ENCODE results near the gene NRN1.
"Not testable (repeated sequence)": the region's sequence is repeated elsewhere in the genome, so short reads cannot be mapped to it uniquely, and the experiment has no call there.

The NRN1 gene

DNA sequence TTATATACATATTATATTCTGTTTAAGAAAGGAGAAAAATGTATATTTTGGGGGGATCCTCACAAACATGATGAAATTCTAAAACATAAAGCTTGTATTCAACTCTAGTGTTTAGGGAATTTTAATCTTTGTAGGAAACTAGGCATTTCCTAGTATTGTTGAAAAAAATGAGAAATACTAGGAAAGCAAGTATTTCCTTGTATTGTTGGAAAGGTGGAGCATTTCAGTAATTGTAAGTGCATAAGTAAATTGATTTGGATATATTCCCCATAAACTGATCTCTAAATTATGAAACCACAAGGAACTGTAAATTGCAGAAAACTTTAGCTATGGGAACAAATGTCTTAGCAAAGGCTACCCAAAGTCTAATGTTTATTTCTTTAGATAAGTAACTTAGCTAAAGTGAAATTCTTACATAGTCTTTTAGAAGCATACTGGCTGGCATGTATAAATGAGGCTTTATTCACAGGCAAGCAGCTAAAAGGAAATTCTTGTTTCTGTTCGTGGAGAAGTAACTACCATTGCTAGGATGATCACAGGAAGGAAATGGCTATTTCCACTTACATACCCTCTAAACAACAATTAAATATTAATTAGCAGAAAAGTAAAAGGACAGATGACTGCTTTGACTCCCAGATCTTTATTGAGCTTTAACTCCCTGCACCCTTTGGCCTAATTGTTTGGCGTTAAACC, 19.9 kb upstream of the NRN1 start:
- Histone ChIP-seq H3K4me3 (ENCODE audit: low read depth, low read length, poor library complexity, severe bottlenecking) (no peak overlapping the region), H3K4me1 (ENCODE audit: insufficient read depth, low read length, severe bottlenecking) (no peaks in the 10 kb centered on the region), H2AFZ (ENCODE audit: low read length) (no peak overlapping the region), H3K79me2 (ENCODE audit: insufficient read depth, low read length) (no peaks in the 10 kb centered on the region), H3K9me2 (ENCODE audit: low read depth, low read length) (no peaks in the 10 kb centered on the region), H3K4me2 (ENCODE audit: low read length) (no peak overlapping the region), H3K9me3 (ENCODE audit: low read length) (no peaks in the 10 kb centered on the region), H3K27ac (ENCODE audit: low read depth, low read length, poor library complexity, severe bottlenecking) (no peak overlapping the region), H3K27me3 (ENCODE audit: insufficient read depth, low read length) (no peaks in the 10 kb centered on the region), H4K20me1 (ENCODE audit: insufficient read depth, low read length) (no peaks in the 10 kb centered on the region), H3F3A (ENCODE audit: insufficient read depth, low read length) (no peaks in the 10 kb centered on the region), H3K9ac (ENCODE audit: low read length) (no peak overlapping the region), H3K36me3 (ENCODE audit: insufficient read depth, low read length) (no peaks in the 10 kb centered on the region)
- TF ChIP-seq, protein P1, sequence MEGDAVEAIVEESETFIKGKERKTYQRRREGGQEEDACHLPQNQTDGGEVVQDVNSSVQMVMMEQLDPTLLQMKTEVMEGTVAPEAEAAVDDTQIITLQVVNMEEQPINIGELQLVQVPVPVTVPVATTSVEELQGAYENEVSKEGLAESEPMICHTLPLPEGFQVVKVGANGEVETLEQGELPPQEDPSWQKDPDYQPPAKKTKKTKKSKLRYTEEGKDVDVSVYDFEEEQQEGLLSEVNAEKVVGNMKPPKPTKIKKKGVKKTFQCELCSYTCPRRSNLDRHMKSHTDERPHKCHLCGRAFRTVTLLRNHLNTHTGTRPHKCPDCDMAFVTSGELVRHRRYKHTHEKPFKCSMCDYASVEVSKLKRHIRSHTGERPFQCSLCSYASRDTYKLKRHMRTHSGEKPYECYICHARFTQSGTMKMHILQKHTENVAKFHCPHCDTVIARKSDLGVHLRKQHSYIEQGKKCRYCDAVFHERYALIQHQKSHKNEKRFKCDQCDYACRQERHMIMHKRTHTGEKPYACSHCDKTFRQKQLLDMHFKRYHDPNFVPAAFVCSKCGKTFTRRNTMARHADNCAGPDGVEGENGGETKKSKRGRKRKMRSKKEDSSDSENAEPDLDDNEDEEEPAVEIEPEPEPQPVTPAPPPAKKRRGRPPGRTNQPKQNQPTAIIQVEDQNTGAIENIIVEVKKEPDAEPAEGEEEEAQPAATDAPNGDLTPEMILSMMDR (IDR thresholded peaks at IDR 0.05; ENCODE audit: low read length): no peak
- TF ChIP-seq EZH2 (IDR thresholded peaks at IDR 0.05; ENCODE audit: borderline replicate concordance, low read length): no peak

DNA sequence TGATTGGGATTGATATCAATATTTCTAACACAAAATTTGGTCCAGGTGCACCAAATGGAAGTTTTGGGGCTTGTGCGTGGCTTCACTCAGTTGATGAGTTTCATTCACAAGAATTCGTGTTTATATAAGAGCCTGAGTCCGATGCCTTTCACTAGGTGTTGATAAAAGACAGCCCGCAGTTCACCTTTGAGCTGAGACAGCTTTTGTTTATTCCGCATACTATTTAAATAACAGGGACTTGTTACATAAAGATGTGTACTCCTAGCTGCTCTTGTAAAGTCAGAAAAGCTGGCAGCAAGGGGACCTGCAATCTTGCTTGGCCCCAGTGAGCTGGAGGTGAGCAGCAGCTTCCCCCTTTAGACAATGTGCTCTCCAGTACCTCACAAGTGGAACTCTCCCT, 19.0 kb upstream of the NRN1 start:
- Histone ChIP-seq H3K4me2 (ENCODE audit: low read length) (no peak overlapping the region), H3K9ac (ENCODE audit: low read length) (no peak overlapping the region), H3K79me2 (ENCODE audit: insufficient read depth, low read length) (no peaks in the 10 kb centered on the region), H2AFZ (ENCODE audit: low read length) (no peak overlapping the region), H3K27me3 (ENCODE audit: insufficient read depth, low read length) (no peaks in the 10 kb centered on the region), H3K9me3 (ENCODE audit: low read length) (no peaks in the 10 kb centered on the region), H3K36me3 (ENCODE audit: insufficient read depth, low read length) (no peaks in the 10 kb centered on the region), H3K27ac (ENCODE audit: low read depth, low read length, poor library complexity, severe bottlenecking) (no peak overlapping the region), H3K4me1 (ENCODE audit: insufficient read depth, low read length, severe bottlenecking) (no peaks in the 10 kb centered on the region), H3K9me2 (ENCODE audit: low read depth, low read length) (no peaks in the 10 kb centered on the region), H3K4me3 (ENCODE audit: low read depth, low read length, poor library complexity, severe bottlenecking) (no peak overlapping the region), H4K20me1 (ENCODE audit: insufficient read depth, low read length) (no peaks in the 10 kb centered on the region), H3F3A (ENCODE audit: insufficient read depth, low read length) (no peaks in the 10 kb centered on the region)
- TF ChIP-seq EZH2 (IDR thresholded peaks at IDR 0.05; ENCODE audit: borderline replicate concordance, low read length): no peak
- TF ChIP-seq, protein P1 (IDR thresholded peaks at IDR 0.05; ENCODE audit: low read length): no peak

DNA sequence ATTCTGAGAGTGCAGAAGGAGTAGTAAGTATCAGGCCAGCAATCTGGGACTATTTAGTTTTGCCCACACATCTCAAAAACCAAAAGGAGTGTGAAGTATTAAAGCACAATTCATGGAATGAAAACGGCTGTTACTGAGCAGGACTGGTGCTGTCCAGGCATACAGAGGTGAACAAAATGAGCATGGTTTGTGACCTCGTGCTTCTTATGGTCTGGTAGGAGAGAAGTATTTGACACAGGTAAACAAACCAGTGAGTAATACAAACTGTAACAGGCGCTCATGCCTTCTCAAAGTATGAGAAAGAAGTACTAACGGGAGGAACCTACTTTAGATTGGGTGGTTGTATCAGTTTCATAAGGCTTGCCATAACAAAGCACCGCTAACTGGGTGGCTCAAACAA, 17.5 kb upstream of the NRN1 start:
- Histone ChIP-seq H4K20me1 (ENCODE audit: insufficient read depth, low read length) (no peaks in the 10 kb centered on the region), H3K36me3 (ENCODE audit: insufficient read depth, low read length) (no peaks in the 10 kb centered on the region), H3K27me3 (ENCODE audit: insufficient read depth, low read length) (no peaks in the 10 kb centered on the region), H3K4me2 (ENCODE audit: low read length) (no peak overlapping the region), H3K79me2 (ENCODE audit: insufficient read depth, low read length) (no peaks in the 10 kb centered on the region), H3K27ac (ENCODE audit: low read depth, low read length, poor library complexity, severe bottlenecking) (no peak overlapping the region), H2AFZ (ENCODE audit: low read length) (no peak overlapping the region), H3F3A (ENCODE audit: insufficient read depth, low read length) (no peaks in the 10 kb centered on the region), H3K9me3 (ENCODE audit: low read length) (no peaks in the 10 kb centered on the region), H3K4me3 (ENCODE audit: low read depth, low read length, poor library complexity, severe bottlenecking) (no peak overlapping the region), H3K9me2 (ENCODE audit: low read depth, low read length) (no peaks in the 10 kb centered on the region), H3K4me1 (ENCODE audit: insufficient read depth, low read length, severe bottlenecking) (no peaks in the 10 kb centered on the region), H3K9ac (ENCODE audit: low read length) (no peak overlapping the region)
- TF ChIP-seq, protein P1 (IDR thresholded peaks at IDR 0.05; ENCODE audit: low read length): no peak
- TF ChIP-seq EZH2 (IDR thresholded peaks at IDR 0.05; ENCODE audit: borderline replicate concordance, low read length): no peak

DNA sequence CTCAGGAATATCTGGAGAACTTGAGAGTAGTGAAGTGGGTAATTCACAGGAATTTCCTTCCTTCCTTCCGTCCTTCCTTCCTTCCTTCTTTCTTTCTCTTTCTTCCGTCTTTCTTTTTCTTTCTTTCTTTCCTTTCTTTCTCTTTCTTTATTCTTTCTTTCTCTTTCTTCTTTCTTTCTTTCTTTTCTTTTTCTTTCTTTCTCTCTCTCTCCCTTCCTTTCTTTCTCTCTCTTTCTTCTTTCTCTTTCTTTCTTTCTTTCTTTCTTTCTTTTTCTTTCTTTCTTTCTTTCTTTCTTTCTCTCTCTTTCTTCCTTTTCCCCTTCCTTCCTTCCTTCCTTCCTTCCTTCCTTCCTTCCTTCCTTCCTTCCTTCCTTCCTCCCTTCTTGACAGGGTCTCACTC, 16.1 kb upstream of the NRN1 start:
- not testable (repeated sequence) for H4K20me1 ChIP-seq (ENCODE audit: insufficient read depth, low read length); H3K27ac ChIP-seq (ENCODE audit: low read depth, low read length, poor library complexity, severe bottlenecking); H3K4me1 ChIP-seq (ENCODE audit: insufficient read depth, low read length, severe bottlenecking); H3K79me2 ChIP-seq (ENCODE audit: insufficient read depth, low read length); H3K4me3 ChIP-seq (ENCODE audit: low read depth, low read length, poor library complexity, severe bottlenecking); H3K9me3 ChIP-seq (ENCODE audit: low read length); H3K9ac ChIP-seq (ENCODE audit: low read length); H3F3A ChIP-seq (ENCODE audit: insufficient read depth, low read length); H3K9me2 ChIP-seq (ENCODE audit: low read depth, low read length); H2AFZ ChIP-seq (ENCODE audit: low read length); H3K36me3 ChIP-seq (ENCODE audit: insufficient read depth, low read length); H3K27me3 ChIP-seq (ENCODE audit: insufficient read depth, low read length); H3K4me2 ChIP-seq (ENCODE audit: low read length)
